Cardiac fibroblast (primary cell): ENCODE data around the gene ARHGAP21.
"Not testable (repeated sequence)": the region's sequence is repeated elsewhere in the genome, so short reads cannot be mapped to it uniquely, and the experiment has no call there.

ENCODE experiments used
- DNase-seq, 2 donors: peaks; one replicate each; pipeline versions ENCODE4 v3.0.0 to v3.0.0-alpha.2; 2010; ENCODE audit warnings: low read depth in 2 of 2
- H3K4me3 ChIP-seq, 2 donors: replicated peaks in 1 of 2; 1 replicate in 1 of 2; 2 replicates in 1 of 2; pipeline ENCODE4 v1.5.1; 2011; ENCODE audit warnings: low read depth in 2 of 2, low read length in 2 of 2, mild to moderate bottlenecking in 2 of 2, moderate library complexity in 1 of 2
- CTCF ChIP-seq: IDR thresholded peaks from one replicate; pipeline ENCODE4 v1.5.1; 2011; ENCODE audit warnings: low read depth, mild to moderate bottlenecking, low read length, inconsistent platforms

The ARHGAP21 gene

GRCh38 chr10:24674892-24675632 is 48.6 kb downstream of the ARHGAP21 start:
- no peak overlapping the region for H3K4me3 ChIP-seq
- TF ChIP-seq CTCF: no peak
- no peak for DNase-seq

DNA sequence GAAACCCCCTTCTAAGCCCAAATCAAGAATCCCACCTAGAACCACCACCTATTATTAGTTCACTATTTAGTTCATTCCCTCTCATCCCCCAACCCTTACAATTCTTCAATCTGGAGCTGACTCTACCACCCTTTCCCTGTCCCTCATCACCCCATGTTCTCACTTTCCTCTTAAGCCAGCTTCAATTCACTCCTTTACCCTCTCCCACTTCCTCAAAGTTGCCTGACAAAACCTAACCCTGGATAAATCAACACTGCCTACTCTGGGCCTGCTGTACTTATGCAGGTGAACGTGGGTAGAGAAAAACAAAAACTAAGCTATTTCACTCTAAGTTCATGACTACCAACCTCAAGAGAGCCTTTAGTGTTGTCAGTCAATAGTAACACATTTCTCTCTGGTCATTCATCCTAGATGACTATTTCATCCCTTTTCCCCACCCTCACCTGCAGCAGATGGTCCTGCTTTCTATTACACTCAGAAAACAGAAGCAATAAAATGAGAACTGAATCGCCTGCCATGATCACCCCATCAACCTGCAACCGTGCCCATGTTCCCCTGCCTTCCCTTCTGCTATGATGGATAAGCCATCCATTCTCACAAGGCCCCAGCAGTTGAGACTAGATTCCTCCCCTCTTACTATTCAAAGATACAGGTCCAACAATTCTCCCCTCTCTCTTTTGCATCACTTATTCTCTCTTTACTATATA is 52.6 kb downstream of the ARHGAP21 start:
- no peak overlapping the region for H3K4me3 ChIP-seq
- no peak for TF ChIP-seq CTCF
- no peak for DNase-seq

DNA sequence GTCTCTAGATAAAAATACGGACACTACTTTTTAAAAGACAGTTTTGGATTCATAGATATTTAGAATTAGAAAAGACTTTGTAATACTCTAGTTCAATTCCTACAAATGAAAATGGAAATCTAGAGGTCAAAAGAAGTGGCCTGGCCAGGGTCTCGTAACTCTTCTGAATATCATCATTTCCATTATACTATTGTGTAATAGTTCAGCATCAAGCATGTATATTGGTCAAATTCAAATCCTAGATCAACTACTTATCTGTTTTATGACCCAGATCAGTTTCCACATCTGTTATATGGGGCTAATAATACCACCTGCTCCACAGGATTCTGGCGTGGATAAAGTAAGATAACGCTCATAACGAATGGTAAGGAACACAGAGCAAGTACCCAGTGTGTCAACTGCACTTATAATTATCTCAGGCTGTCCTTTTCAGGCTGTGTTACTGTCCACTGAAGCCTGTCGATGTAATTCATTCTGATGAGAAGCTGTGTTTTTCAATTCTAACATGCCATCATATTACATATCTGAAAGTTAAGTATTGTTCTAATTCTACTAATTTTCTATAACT is 54.3 kb downstream of the ARHGAP21 start:
- no peak for TF ChIP-seq CTCF
- no peak for DNase-seq
- no peak overlapping the region for H3K4me3 ChIP-seq

DNA sequence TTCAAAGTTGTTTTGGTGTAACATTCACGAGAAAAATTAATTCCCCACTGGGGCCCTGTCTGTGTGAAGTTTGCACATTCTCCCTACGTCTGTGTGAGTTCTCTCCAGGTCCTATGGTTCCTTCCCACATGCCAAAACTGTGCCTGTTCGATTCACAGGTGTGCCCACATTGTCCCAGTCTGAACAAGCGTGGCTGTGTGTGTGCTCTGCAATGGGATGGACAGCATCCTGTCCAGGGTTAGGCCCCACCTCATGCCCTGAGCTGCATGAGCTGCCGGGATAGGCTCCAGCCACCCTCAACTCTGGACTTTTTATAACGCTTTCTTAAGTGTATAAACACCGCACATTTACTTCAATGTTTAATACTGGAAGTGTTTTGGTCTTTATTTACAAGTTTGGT is 55.4 kb downstream of the ARHGAP21 start:
- no peak for DNase-seq
- no peak for TF ChIP-seq CTCF
- no peak overlapping the region for H3K4me3 ChIP-seq

DNA sequence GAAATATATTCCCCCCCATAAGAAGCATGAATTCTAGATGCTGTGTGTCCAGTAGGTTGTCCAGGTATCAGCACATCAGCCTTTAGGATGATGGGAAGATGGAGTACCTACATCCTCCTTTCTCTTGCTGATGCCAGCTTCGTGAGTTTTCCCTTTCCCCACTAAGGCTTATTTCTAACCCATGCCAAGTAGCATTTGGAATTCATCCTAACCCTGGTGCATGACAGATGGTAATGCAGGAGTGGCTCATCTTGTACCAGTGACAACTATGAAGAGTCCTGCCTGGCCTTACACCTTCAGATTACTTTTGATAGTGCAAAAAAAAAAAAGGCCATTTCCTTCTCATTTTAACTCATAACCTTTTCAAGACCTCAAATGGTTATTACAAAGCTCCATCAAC is 58.7 kb downstream of the ARHGAP21 start:
- TF ChIP-seq CTCF: no peak

GRCh38 chr10:24661376-24661775 is 62.3 kb downstream of the ARHGAP21 start:
- TF ChIP-seq CTCF: no peak
- DNase-seq: no peak
- no peak overlapping the region for H3K4me3 ChIP-seq

More for the DNA sequence above, 58.7 kb downstream of the ARHGAP21 start:
- no peak overlapping the region for H3K4me3 ChIP-seq
- DNase-seq: no peak

GRCh38 chr10:24658319-24658718 is 65.4 kb downstream of the ARHGAP21 start:
- not testable (repeated sequence) for DNase-seq, H3K4me3 ChIP-seq

GRCh38 chr10:24656326-24656725 is 67.4 kb downstream of the ARHGAP21 start:
- DNase-seq, H3K4me3 ChIP-seq: not testable (repeated sequence)
